ENCODE data around the gene MYL5. TPM values are rescaled to one million over a fixed set of nuclear protein-coding genes. Genes with fewer than 3 reads are reported as not detected.

MYL5 gene
- total and polyA plus RNA-seq, 10 of the 15 experiments (the other 5 are each of a cell fraction or from before 2014, with no cell fraction given): 1.2 to 13.8 (median 7.1) TPM

GRCh38 chr4:647481-647880 is 26.9 kb upstream of the MYL5 start:
- WGBS (ENCODE audit: insufficient coverage, insufficient replicate concordance, low lambda C conversion rate, missing lambda C conversion rate): 54% methylated on average over 12 of the region's 13 CpGs
- no peaks in the 10 kb centered on the region for H3K27me3 ChIP-seq (replicated peaks in 1 of 2; ENCODE audit: control insufficient read depth in 2 of 2, insufficient read depth in 2 of 2, low read length in 1 of 2)
- intact Hi-C loops (cut with micrococcal nuclease; ENCODE audit: unreplicated experiment): no loop called here
- H3K36me3 ChIP-seq (ENCODE audit: control insufficient read depth in 2 of 2, insufficient read depth in 2 of 2, low read length in 1 of 2): no peaks in the 10 kb centered on the region
- no peaks in the 10 kb centered on the region for H3K79me2 ChIP-seq (ENCODE audit: control insufficient read depth, insufficient read depth, low read length)
- H2AFZ ChIP-seq (ENCODE audit: control insufficient read depth, low read depth, low read length): no peak overlapping the region
- DNase-seq (ENCODE audit: low read depth, low spot score): no peak
- no peak overlapping the region for H3K4me3 ChIP-seq
- SMC1A ChIA-PET (ENCODE audit: uncharacterized antibody, unreplicated experiment): no interaction called here
- no TSS peak for BruUV-seq (replicated peaks)
- H3K4me1 ChIP-seq (ENCODE audit: control insufficient read depth, insufficient read depth, low read length): no peaks in the 10 kb centered on the region
- H4K20me1 ChIP-seq (ENCODE audit: control insufficient read depth, insufficient read depth): no peaks in the 10 kb centered on the region
- TF ChIP-seq TBL1XR1 (IDR thresholded peaks at IDR 0.05; ENCODE audit: low read depth, low read length): no peak
- TF ChIP-seq BCL11A (IDR thresholded peaks at IDR 0.05; ENCODE audit: low read depth, low read length): no peak
- no peak for TF ChIP-seq YY1 (IDR thresholded peaks at IDR 0.05; ENCODE audit: low read depth, low read length)
- TF ChIP-seq HDAC6 (IDR thresholded peaks at IDR 0.05; ENCODE audit: unreplicated experiment): no peak
- TF ChIP-seq STAT3 (IDR thresholded peaks at IDR 0.05; ENCODE audit: low read depth, low read length): no peak
- no peak for TF ChIP-seq CUX1 (IDR thresholded peaks at IDR 0.05; ENCODE audit: insufficient replicate concordance, low read depth, low read length)
- no peak for TF ChIP-seq CEBPB (IDR thresholded peaks at IDR 0.05; ENCODE audit: borderline replicate concordance in 1 of 2, low read depth in 2 of 2, low read length in 2 of 2)
- TF ChIP-seq SMAD5 (IDR thresholded peaks at IDR 0.05; ENCODE audit: low read depth): no peak
- TF ChIP-seq CHD1 (IDR thresholded peaks at IDR 0.05; ENCODE audit: low read depth, low read length): no peak
- no peak for TF ChIP-seq RAD21 (IDR thresholded peaks at IDR 0.05; ENCODE audit: insufficient read depth, low read depth, low read length)
- TF ChIP-seq SP1 (IDR thresholded peaks at IDR 0.05; ENCODE audit: low read depth, low read length): no peak
- no peak for TF ChIP-seq ZNF207 (IDR thresholded peaks at IDR 0.05; ENCODE audit: borderline replicate concordance)
- TF ChIP-seq KLF5 (IDR thresholded peaks at IDR 0.05; ENCODE audit: partially characterized antibody): no peak
- TF ChIP-seq MYC (IDR thresholded peaks at IDR 0.05; ENCODE audit: insufficient read depth, insufficient read length, insufficient replicate concordance, low read length, severe bottlenecking): no peak
- no peak for TF ChIP-seq CREB1 (IDR thresholded peaks at IDR 0.05; ENCODE audit: low read depth)
- no peak for TF ChIP-seq LARP7 (IDR thresholded peaks at IDR 0.05)
- no peak for TF ChIP-seq MTA2 (IDR thresholded peaks at IDR 0.05; ENCODE audit: low read depth)
- TF ChIP-seq RCOR1 (conservative IDR thresholded peaks at IDR 0.05; ENCODE audit: low read depth, low read length): no peak
- TF ChIP-seq ELK1 (IDR thresholded peaks at IDR 0.05; ENCODE audit: low read depth, low read length): no peak
- CTCF ChIA-PET: interaction anchor here (0.5 kb wide), 1 partner anchor 698 kb away, joined by 3 read pairs; no protein-coding TSS in a partner anchor
- ATAC-seq: no peak
- H3K9ac ChIP-seq (ENCODE audit: control insufficient read depth, insufficient read depth, low read length): no peak overlapping the region
- H3K9me3 ChIP-seq (replicated peaks; ENCODE audit: control insufficient read depth, insufficient read depth, low read length): no peaks in the 10 kb centered on the region; the same call in 2 of the 3 replicates
- H3K27ac ChIP-seq (ENCODE audit: control insufficient read depth, insufficient read depth): no peak overlapping the region
- no peak overlapping the region for H3K4me2 ChIP-seq (ENCODE audit: control insufficient read depth, insufficient read depth)
- RAD21 ChIA-PET (ENCODE audit: unreplicated experiment): no interaction called here
- POLR2A ChIA-PET: no interaction called here
- in situ Hi-C loops (cut with MboI): no loop called here
- no peak for FAIRE-seq

Measured in GM12878 (cell line).